GM18867 (cell line): Measurements from ENCODE around the gene DOC2B.
"Not testable (repeated sequence)": the region's sequence is repeated elsewhere in the genome, so short reads cannot be mapped to it uniquely, and the experiment has no call there.

Experiments used
- ATAC-seq: cut with Tn5 transposase; IDR thresholded peaks from one replicate; pipeline ENCODE4 v1.9.1; 2021; ENCODE audit warnings: mild to moderate bottlenecking, moderate library complexity; ENCODE audit not compliant: unreplicated experiment

The DOC2B gene

DNA sequence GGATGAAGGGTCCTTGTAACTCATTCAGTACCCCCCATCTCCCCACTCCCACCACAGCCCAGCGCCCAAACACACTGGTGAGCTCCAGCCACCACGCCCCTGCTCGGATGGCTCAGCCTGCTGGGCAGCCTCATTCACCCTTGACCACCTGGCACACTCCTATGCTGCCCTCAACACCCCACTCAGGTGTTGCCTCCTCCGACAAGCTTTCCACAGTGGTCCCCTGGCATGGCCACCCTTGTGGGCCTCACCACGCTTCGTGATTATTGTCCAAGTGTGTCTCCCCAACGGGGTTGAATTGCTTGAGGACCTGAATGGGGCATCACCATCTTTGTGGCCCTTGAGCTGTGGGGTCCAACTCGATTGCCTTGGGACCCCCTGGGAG, 12.0 kb upstream of the DOC2B start:
- no peak for ATAC-seq

DNA sequence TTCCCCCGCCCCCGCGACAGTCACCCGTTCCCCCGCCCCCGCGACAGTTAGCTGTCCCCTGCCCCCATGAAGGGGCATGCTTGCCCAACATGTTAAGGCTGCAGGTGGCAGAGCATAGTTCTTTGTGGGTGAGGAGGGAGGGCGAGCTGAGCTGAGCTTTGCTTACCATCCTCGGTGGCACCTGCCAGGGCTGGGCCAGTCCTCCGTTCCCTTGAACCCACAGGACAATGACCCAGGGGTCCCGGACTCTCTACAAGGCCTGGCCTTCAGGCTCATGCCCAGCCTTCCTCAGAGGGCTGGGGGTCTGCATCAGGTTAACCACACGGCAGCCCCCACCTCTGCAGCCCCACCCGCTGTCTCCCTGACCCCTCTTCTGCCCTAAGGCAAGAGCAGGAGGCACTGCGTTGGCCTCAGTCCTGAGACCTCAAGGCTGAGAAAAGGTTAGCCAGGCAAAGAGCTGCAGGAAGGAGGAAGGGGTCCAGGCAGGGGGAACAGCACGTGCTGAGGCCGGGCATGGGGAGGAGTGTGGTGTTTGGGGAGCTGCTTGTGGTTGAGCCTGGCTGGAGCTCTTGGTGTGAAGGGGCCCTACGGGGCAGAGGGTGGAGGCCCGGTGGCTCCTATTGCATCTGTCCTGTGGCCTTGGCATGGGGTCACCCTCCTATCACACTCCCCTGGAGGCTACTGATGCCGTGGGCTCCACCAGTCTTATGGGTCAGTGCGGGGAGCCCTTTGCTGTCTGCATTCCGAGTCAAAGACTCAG, 11.4 kb upstream of the DOC2B start:
- no peak for ATAC-seq

DNA sequence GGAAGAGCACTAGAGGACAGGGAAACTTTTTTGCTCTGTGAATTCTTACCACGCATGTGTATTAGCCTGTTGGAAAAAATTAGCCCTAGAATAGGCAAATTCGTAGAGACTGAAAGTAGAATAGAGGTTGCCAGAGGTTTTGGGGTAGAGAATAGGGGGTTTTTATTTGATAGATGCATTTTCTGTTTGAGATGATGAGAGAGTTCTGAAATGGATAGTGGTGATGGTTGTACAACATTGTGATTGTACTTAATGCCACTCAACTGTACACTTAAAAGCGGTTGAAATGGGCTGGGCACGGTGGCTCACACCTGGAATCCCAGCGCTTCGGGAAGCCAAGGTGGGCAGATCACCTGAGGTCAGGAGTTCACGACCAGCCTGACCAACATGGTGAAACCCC, 8.0 kb upstream of the DOC2B start:
- no peak for ATAC-seq

DNA sequence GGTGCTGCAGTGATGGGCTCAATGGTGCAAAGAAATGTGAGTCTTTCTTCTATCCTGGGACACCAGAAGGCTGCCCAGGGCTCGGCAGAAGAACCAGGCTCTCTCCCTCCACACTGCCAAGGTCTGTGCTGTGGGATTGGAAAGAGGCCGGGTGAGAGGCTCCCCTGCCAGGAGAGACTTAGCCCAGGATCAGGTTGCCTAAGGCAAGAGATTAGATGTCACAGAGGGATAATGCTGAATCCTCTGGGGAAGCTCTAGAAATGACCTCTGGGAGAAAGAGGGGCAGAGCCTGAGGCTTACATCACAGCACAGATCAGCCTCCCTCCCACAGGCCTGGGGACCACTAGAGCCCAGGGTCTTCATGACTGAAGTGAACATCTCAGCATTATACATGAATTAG, 5.7 kb upstream of the DOC2B start:
- no peak for ATAC-seq

DNA sequence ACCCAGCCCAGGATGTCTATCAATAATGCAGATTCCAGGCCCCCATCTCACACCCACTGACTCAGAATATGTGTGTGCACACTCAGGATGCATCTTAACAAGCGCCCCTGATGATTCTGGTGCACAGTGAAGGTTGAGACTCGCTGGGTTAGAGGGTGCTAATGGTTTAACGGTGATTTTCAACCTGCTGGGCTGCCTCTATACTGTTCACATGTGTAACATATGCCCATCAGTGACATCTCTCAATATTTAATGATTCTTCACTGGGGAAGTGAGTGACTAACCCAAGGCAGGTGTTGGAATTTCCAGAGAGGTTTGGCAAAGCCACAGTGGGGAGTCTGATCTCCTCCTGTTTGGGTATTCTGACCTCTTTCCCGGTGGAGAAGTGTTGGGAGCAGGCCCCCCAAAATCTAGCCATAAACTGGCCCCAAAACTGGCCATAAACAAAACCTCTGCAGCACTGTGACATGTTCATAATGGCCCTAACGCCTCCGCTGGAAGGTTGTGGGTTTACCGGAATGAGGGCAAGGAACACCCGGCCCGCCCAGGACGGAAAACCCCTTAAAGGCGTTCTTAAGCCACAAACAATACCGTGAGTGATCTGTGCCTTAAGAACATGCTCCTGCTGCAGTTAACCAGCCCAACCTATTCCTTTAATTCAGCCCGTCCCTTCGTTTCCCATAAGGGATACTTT, 4.1 kb upstream of the DOC2B start:
- ATAC-seq, result no peak

DNA sequence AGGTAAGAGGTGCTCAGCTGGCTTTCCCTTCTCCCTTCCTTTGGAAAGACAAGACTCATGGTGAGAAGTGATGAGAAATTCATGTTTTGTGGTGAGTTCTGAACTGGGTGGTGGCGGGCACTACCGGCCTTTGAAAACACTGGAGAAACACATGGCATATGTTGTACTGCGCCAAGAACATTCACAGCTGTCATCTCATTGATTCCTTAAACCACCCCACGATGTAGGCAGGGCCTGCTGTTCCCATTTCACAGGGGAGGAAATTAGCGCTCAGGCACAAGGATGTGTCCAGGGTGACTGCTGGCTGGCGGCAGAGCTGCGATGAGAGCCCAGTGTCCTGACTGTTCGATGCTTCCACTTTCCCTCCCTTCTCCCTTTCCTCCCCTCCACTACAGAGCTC, 1.6 kb upstream of the DOC2B start:
- ATAC-seq, result no peak

DNA sequence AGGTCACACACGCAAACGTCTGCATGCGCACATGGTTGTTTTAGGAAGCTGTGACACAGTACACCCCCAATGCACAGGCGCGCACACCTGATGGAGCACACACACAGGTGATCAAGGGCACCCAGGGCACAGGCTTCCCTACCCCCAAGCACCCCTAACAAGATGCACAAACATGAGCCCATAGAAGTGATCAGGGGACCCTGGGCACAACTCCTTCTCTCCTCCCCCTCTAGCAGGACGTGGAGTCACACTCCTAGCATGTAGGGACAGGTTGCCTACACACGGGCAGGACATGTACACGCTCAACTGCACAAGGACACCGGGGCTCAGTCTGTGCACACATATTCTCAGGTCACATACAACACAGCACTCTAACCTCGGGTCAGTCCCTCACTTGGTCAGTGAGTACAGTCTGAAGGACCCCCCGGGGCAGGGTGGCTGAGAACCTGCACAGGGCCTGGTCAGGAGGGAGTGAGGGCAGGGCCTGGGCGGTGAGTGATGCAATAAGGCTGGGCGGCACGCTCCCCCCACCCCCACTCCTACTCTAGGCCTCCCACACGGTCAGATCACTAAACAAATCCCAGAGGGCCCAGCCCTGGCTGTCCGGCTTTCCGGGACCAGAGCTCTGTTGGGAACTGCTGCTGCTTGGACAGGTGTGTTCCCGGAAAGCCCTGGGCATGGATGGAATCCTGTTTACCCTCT, 751 bp upstream of the DOC2B start:
- no peak for ATAC-seq

DNA sequence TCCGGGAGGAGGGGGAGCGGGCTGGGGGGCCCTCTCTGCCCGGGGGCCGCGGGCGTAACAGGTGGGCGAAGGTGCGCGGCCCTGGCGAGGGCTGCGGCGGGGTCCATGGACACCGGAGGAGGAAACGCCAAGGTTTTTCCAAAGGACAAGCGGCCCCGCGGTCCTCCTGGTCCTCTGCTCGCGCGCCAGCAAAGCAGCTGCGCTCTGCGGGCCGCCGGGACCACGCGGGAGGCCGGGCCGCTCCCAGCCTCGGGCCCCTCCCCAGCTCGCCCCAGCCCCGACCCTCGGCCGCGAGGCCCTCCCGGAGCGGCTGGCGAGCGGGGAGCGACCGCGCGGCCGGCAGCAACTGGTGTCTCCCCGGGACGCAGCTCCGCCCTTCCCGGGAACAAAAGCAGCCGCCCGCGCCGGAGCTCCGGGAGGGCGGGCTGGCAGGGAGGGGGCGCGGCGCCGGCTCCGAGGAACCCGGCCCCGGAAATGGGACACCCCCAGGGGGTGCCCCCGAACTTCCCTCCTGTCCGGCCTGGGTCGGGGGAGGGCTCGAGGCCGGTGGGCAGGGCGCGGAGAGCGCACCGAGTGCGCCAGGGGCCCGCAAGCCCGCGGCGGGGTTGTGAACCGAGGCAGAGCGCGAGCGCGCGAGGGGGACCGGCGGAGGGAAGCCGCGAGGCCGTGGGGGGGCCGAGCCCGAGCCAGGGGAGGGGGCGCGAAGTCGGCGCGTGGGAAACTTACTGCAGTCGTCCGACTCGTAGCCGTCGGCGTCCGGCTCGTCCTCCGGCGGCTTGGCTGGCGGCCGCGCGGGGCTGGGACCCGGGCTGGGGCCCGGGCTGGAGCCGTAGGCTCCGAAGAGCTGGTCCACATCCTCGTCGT, 837 bp downstream of the DOC2B start:
- no peak for ATAC-seq

DNA sequence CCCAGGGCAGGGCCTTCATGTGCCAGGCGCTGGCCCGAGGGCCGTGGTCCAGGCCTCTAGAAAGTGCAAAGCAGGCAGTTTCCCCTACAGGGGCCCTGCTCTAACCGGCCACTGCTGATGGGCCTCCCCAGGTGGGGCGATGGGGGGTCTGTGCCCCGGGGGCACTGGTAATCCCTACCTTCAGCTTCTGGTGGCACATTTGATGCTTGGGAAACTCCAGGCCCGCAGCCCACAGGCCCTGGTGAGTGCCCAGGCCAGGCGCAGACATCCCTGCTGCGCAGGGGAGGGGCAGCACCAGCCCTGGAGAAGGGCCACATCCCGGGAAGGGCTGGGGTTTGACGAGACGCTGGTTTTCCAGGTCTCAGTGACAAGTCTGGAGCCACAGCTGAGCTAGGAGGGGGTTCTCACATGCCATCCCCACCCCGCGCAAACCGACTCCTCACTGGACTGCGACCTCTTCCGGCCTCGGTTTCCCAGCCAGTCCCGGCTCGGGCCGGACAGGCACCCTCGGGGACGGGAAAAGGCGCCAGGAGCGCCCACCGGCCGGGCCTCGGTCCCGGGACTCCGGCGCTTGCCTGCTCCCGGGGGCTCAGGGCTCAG, 1.6 kb downstream of the DOC2B start:
- ATAC-seq, result no peak

DNA sequence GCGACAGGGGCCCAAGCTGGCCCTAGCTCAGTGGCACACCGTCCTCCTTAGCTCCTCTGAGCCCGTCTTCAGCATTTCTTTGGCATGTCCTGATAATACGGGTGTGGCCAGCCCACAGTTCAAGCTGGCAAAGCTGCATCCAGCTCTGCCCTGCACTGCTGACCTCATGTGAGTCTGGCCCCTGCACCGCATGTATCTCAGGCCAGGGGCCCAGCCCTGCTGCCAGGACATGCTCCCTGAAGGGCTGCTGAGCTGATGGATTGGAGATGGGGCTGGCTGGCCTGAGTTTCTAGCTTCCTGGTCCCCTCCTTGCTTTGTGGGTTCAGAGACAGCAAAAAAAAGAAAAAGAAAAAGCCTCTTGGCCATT, 2.4 kb downstream of the DOC2B start:
- no peak for ATAC-seq

DNA sequence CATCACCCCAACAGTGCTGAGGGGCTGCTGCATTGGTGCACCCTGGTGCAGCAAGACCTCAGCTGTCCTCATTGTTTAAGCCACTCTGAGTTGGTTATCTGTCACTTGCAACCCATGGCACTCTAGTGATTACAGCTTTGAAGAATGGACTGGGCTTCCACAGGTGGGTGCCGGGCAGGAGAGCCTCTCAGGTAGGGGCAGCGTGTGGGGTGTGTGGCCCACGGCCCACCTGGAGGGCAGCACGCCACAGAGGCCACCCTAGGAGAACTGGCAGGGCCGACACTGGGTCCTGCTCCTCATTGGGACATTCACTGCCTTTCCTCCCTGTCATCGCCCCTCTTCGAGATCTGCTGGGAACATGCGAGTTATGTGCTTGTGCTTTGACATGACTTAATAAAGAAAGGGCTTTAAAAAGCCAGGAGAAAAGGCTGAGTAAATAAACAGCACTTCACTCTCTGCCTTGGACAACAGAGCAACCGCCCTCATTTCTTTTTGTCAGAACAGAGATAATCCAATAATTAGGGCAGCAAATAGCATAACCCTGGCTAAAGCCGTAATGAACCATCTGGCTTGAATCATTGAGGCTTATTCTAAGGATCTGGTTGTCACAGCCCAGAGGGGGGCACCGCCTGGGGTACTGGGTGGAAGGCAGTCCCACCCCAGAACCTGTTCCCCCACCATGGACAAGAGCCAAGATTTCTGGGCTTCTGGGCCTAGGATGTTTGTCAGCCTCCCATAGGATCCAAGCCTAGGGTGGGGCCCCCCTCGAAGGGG, 3.0 kb downstream of the DOC2B start:
- ATAC-seq, result no peak

DNA sequence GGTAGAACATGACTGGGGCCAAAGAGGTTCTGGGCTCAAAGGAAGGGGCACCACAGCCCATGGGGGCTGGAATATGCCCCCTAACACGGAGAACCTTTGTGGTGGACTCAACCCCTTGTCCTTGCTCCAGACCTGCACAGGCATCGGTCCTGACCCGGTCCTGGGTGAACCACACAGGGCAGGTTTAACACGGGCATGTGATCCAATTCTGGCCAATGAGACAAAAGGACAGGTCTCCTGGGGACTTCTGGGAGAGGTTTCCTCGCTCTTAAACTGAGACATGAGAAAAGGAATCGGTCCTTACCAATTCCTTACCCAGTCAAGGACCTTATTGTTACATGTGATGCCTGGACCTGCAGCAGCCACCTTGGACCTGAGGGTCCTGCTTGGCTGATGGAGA, 3.7 kb downstream of the DOC2B start:
- no peak for ATAC-seq

DNA sequence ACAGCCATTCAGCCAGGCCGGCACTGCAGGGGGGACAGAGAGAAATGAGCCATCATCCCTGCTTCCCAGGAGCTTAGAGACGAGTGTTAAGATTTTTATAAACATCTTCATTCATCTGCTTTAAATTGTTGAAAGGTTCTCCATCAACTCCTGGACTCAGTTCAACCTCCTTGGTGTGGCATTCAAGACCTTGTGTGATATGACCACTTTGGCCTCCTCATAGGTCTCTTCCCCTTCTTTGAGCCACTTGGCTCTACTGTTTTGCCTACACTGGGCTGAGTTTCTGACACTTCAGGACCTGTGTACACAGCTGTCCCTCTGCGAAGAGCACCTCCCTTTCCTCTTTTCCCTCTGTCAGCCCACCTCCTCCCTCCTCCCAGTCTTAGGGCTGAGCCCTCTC, 4.3 kb downstream of the DOC2B start:
- ATAC-seq, result no peak

DNA sequence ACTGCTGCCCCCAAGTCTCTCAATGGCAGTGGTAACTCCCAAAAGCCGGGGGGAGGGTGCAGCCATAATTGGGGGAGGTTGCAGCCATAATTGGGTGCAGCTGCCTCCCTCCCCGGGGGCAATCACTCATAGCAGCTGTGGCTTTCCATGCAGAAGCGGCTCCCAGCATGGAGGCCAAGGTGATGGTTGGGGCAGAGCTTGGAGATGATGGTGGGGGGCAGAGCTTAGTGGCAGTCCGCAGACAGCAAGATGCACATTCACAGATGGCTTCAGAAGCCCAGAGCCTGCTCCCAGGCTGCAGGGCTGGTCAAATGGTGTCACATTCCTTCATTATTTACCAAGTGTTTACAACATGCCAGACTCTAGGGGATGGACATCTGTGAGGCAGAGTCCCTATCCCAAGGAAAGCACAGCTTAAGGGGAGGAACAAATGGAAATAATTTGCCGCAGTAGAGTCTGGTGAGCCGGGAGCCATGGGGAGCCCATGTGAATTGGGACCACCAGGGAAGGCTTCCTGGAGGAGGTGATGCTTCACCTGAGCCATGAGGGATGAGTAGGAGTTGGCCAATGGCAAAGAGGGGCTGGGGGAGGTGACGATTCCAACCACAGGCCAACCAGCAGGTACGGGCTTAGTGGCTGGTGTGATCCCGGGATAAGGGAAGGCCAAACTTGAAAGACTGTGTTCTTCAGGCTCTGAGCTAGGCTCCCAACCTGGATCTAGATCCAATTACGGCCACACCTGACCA, 8.1 kb downstream of the DOC2B start:
- no peak for ATAC-seq

DNA sequence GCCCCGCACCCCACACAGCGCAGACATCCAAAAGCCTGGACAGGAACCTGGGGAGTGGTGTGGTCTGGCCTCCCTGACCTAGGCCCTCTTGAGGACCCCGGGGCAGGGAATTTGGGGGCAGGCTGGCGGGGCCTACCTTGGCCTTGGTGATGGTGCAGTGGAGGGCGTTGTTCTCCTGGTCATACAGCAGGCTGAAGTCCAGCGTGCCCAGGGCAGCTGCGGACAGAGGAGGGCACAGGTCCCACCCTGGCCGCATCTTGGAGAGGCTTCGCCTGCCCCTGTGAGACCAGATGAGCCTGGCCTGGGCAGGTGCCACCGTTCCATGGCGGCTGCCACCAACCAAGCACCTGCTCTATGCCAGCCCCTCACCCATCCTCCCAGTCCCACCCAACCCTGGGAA, 9.0 kb downstream of the DOC2B start:
- no peak for ATAC-seq

DNA sequence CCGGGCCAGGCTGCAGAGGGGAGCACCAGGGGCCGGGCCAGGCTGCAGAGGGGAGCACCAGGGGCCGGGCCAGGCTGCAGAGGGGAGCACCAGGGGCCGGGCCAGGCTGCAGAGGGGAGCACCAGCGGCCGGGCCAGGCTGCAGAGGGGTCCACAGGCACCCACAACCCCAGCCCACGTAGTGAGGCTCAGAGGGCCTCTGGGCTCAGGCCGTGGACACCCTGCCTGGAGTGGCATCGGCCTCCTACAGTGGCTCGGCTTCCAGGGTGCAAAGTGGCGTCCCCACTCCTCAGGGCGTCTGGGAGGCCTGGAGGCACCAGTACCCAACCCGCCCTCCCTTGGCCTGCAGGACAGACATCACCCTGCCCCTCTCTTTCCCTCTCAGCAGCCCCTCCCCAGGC, 9.6 kb downstream of the DOC2B start:
- no peak for ATAC-seq

DNA sequence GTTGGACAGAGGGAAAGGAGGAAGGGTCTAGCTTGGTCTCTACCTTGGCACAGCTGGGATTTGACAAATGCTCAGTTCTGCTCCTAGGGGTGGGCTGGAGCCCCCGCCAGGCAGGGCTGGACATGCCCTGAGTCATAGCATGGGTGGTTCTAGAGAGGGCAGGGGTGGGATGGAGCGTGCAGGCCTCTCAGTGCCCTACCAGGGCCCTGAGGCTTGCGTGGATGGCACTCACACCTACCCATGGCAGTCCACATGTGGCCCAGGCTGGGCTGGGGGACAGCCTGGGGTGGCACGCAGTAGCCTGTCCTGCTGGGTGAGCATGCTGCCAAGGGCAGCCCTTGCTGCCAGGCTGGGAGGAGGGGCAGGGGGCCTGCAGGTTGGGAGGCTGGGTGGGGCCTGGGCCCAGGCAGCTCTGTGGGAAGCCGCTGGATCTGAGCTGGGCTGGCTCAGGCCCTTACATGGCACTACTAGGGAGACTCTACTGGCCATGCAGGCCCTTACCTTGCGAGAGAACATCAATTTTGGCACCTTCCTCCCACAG, 11.2 kb downstream of the DOC2B start:
- no peak for ATAC-seq

DNA sequence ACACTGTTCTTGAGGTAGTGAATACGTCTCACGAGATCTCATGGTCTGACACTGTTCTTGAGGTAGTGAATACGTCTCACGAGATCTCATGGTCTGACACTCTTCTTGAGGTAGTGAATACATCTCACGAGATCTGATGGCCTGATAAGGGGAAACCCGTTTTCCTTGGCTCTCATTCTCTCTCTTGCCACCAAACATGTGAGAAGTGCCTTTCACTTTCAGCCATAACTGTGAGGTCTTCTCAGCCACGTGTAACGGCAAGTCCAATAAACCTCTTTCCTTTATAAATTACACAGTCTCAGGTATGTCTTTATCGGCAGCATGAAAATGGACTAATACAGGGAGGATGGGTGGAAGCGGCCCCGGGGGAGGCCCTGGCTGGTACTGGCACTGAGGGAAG, 12.8 kb downstream of the DOC2B start:
- not testable (repeated sequence) for ATAC-seq

DNA sequence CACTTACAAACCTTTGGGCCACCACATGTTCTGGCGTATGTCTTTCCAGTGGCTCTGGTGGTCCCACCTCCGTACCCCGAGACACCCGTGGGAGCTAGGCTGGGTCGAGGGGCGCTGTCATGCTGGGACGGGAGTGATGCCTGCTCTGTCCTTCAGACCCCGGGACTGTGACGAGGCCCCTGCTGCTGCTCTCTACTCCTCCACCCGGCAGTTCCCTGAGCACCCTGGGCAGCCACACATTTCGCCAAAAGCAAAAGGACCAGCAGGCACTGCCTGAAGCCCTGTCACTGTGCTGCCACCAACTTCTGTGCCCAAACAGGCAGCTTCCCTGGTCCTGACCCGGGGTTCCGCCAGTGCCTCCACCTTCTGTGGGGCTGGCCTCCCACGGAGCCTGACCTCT, 15.5 kb downstream of the DOC2B start:
- ATAC-seq, result no peak
